HG03378 (cell line): ENCODE measurements around the gene ATP8B4.
"Not testable (repeated sequence)": the region's sequence is repeated elsewhere in the genome, so short reads cannot be mapped to it uniquely, and the experiment has no call there.

Experiments used
- ATAC-seq: cut with Tn5 transposase; IDR thresholded peaks from one replicate; pipeline ENCODE4 v1.9.1; 2021; ENCODE audit warnings: mild to moderate bottlenecking, moderate library complexity; ENCODE audit not compliant: unreplicated experiment

The ATP8B4 gene

DNA sequence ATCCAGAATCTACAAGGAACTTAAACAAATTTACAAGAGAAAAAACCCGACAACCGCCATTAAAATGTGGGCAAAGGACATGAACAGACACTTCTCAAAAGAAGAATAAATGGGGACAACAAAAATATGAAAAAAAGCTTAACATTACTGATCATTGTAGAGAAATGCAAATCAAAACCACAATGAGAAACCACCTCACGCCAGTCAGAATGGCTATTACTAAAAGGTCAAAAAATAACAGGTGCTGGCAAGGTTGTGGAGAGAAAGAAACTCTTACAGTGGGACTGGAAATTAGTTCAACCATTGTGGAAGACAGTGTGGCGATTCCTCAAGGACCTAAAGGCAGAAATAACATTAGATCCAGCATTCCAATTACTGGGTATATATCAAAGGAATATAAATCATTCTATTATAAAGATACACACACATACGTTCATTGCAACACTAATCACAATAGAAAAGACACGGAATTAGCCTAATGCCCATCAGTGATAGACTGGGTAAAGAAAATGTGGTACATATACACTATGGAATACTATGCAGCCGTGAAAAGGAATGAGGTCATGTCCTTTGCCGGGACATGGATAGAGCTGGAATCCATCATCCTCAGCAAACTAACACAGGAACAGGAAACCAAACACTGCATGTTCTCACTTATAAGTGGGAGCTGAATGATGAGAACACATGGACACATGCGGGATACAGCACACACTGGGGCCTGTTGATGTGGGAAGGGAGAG lies 155.8 kb downstream of the ATP8B4 start:
- not testable (repeated sequence) for ATAC-seq

DNA sequence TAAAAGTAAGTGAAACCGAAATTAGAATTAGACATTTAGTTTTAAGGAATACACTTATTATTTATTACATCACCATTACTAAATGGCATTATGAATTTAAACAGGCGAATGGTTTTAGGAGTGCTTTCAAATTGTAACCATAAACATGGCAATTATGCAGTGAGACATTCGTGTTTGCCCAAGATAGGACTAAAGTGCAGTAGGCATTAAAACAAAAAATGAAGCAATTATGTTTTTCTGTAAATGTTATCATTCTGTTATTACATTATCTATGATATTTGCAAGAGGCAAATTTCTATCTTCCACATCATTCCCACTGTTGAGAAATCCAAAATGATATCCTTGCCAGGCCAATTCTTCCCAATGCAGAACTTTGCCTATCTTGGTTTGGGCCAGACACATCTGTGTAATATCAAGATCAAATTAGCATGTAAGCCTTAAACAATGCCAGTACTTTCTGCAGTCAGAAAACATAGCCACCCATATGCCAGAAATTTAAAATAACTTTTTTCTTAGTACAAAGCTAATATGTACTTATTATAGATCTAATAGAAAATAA lies 156.9 kb downstream of the ATP8B4 start:
- ATAC-seq: no peak

DNA sequence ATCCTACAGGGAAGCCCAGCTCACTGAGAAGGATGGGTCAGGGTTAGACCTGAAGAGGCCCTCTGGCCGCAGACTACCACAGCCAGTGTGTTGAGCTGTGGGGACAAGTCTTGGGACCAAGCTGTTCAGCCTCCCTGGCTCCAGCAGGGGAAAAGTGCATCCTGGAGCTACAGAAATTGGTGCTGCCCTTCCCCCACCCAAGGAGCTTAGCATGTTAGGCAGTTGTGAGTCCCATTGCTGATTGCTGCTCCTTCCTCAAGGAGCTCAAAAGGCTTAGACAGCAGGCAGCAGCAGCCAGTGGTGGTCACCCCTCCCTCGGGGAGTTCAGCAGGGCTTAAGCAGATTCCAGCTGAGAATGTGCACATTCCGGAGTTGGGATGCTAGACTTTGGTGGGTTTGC lies 165.6 kb downstream of the ATP8B4 start:
- no peak for ATAC-seq

DNA sequence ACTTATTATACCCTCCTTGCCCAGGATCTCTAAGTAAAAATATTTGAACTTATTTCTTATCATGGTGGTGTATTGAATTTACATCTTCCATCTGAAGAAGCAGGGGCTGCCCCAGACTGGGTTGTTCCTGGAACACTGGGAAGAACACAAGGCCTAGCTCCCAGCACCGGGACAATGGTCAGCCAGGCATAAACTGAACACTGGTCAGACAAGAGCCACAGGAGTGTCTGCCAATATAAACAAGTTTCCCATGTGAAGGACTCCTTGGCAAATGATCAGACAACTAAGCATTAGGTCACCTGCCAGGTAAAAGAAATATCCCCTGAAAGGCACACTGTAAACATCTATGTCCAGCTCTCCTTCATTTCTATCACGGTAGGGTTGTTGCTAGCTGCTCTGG lies 172.4 kb downstream of the ATP8B4 start:
- no peak for ATAC-seq

DNA sequence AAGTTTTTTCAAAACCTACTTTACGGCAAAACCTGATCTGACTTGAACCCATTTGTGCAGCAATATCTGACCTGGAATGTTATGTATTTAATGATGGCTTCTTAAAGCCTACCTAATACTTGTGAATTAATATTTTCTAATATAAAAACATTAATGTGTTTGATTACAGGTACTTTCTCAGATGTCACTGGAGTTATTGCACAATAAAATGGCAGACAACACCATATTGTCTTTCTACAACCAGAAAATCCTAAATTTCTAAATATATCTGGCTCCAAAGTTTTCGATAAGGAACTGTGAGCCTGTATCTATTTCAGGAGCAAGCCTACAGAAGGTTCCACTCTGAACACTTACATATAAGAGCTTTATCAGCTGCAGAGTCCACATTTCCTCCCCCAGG lies 184.5 kb downstream of the ATP8B4 start:
- no peak for ATAC-seq

DNA sequence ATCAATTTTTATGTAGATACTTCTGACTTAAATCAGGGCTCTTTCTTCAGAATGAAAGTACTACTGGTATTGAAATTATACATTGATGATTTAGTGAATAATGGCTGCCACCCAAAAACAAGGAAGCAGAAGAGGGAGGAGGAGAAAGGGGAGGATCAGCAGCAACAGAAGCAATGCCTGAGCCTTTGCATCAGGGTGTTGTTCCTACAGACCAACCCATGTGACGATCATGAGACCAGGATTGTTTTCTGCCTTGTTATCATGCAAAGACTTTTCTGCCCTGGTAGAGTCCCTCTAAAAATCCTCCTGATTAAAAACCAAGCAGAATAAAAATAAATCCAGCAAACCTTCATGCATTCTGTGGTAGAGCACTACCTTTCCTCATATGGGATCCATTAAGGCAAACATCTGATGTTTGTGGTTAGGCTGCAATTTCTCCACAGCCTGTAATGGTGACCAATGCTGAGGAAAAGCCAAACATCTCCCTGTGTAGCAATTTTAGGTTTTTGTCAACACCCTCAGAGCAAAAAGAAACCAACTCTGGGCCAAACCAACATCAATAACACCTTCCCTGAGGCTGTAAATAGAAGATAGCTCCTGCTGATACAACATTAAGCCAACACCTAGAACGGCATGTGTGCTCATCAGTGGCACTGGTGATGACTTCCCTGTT lies 191.7 kb downstream of the ATP8B4 start:
- no peak for ATAC-seq

DNA sequence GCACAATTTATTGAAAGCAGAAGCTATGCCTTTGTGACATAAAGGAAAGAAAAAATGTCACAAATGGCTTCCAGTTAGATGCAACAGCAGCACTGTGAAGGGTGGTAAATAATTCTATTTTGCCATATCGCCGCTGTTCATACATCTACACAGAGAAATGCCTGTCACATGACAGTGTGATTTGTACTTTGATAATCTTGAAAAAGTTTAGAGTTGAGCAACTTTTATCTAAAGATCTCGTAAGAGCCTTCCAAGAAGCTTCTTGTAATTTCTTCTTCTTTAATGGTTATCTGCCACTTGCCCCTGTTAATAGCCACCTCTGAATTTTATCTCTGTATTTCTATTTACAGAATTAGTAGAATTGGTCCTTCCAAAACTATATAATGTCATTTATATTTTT lies 192.3 kb downstream of the ATP8B4 start:
- no peak for ATAC-seq

DNA sequence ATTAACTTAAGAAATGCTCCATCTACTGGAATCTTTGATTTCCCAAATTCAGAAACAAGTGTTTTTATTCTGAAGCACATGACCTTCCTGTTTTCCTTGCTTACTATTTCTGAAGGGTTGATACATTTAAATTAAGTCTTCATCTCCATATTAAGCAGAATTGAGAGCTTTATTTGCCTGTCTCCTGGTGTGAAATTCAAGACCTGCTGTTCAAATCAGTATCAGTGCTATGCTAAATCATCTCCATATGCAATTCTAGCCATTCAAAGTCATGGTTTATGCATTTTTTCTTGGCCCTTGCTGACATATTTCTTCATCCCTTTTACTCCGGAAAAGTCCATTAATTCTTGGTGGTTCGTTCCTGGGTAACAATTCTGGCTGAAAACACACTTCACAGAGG lies 195.4 kb downstream of the ATP8B4 start:
- ATAC-seq: no peak

DNA sequence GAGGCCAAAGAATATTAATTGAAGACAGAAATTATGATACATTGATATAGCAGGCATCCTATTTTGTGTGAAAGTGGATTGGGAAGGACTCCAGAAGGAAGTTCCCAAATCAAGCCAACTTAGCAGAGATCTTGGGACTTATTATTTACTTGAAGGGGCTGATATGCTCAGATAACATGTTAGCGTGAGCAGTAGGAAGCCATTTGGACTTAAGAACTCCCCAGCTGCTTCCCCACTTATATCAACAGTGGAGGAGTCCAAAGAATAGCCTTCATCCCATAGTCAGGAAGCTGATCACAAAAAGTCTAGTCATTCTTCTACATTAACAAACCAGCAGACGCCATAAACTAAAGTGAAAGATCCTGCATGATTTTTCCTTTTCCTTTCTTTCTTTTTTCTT lies 200.0 kb downstream of the ATP8B4 start:
- ATAC-seq: no peak

DNA sequence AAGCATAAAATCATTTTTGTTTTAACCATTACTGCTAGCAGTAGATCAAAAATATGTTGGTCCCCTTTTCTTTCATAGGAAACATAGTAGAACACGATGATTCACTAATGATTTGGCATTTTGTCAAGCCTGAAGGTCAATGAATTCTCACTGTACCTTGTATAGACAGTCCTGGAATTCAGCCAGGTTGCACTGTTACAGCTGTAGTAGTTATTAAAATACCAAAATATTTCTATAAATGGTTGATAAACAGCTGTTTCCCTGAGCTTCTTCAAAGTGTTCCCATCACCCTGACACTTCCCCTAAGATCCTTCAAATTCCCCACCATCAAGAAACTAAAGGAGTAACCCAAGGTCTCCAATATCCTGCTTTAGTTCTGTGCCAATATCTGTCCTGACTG lies 200.9 kb downstream of the ATP8B4 start:
- no peak for ATAC-seq

DNA sequence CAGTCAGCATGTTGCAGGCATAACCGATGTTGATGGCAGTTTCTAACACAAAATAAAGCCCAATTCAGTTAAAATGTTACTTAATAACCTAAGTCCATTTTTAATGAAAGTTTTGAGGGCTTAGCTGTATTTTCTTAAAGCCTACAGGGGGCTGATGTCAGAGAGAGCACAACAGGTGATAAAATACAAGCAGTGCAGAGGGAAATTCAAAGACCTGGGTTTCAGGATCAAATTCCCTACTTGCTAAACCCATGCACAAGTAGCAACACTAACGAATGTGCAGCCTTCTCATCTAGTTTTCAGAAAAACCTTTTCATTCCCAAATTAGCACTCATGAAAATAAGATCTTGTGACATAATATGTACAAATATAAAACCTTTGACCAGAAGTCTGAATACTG lies 202.0 kb downstream of the ATP8B4 start:
- no peak for ATAC-seq

DNA sequence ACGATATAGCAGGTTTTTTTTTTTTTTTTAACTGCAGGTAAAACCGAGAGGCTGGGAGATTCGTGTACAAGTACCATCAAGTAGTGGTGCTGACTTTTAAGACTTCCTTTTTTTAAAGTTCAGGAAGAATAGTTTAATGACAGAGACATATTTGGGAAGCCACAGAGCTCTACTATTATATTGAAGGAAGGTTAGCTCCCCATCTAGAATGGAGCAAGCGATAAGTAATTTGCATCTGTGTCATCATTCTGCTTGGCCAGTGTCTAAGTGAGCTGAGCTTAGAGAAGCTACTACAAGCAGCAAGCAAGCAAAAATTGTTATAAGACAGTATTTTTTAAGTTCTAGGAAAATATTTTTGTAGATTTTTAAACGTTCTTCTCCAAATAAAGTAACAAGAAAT lies 203.2 kb downstream of the ATP8B4 start:
- ATAC-seq: no peak

DNA sequence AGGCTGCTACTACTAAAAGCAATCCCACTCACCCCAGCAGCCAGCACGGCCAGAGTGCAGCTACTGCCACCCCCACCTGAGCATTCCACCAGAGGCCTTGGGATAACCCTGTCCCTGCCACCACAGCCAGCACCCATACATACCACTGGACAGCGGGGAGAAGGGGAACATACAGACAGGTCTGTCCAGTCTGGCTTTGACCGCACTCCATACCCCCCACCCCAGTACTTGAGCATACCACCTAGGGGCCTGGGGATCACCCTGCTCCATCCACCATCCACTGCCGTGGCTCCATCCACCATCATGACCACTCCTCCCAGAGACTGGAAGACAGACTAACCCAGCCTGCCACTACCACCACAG lies 210.1 kb downstream of the ATP8B4 start:
- ATAC-seq: no peak

DNA sequence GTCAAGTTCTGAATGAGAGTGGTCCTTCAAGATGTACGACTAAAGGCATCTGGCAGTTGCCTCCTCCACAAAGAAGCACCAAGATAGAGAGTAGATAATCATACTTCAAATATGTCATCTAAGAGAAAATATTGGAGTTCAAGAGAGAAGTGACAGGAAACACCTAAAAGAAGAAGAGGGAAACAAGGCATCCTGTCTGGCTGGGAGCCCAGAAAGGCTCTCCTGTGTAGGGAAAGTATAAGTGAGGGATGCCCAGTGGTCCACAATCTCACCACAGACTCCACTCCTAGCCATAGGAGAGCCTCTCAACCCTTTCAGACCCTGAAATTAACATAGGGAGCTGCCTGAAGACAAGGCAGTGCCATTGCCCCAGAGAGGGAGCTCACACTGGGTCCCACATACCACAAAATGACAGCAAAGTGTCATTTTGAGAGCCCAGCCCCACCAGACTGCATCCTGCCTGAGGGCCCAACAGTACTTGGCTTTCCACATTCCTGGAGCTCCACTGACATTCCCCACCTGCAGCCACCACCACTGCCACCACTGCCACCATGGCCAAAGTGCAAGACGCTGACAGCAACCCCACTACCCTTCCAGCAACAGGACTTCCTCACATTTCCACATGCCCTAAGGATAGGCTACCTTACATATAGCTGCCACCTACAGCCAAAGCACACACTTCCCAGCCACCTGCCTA lies 210.6 kb downstream of the ATP8B4 start:
- no peak for ATAC-seq

DNA sequence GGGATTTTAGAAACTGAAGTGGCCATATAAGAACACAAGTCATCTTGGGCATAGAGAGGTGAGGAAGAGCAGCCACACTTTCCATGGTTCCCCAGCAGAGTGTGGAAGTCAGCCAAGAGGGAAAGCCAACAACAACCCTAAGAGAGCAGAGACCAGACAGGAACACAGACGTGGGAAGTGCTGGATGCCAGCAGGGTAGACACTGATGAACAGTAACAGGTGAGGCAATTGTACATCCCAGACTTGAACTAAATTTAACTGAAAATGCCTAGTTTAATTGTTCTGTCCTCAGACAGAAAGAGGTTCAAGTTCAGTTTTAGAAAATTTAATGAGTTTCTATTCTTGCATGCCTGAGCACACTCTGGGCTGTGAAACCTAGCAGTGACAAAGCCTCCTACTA lies 212.1 kb downstream of the ATP8B4 start:
- ATAC-seq: no peak

DNA sequence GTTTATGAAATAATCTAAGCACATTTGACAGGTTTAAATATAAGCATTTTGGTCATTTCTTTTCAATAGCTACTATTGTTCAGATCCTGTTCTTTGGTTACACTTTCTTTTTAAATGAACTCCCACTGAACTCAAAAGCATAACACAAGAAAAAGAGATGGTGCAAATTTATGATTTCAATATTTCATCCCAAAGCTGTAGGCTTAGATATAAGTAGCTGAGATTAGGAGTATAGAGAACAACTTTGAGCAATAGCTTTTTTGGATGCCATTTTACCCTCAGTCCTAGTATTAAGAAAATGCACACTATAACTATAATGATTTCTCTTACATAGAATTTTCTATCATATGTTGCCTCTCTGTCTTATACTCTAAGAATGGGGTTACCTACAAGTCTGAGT lies 213.8 kb downstream of the ATP8B4 start:
- no peak for ATAC-seq

DNA sequence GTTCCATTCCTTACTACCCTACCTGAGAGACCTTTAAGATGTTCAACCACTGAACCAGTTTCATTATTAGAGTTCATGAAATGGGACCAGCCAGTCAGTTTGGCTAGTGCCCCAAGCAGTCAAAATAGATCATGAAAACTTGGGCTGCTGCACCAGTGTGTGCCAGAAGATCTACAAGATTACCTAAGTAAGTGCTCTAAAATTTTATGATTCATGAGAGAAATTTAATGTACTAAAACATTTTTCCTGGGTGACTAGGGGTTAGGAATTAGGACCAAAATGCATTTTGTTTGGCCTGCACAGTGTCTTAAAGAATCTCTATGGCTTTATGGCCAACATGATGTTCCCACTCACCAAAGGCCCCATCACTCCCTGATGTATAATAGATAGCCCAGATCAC lies 214.7 kb downstream of the ATP8B4 start:
- ATAC-seq: no peak

DNA sequence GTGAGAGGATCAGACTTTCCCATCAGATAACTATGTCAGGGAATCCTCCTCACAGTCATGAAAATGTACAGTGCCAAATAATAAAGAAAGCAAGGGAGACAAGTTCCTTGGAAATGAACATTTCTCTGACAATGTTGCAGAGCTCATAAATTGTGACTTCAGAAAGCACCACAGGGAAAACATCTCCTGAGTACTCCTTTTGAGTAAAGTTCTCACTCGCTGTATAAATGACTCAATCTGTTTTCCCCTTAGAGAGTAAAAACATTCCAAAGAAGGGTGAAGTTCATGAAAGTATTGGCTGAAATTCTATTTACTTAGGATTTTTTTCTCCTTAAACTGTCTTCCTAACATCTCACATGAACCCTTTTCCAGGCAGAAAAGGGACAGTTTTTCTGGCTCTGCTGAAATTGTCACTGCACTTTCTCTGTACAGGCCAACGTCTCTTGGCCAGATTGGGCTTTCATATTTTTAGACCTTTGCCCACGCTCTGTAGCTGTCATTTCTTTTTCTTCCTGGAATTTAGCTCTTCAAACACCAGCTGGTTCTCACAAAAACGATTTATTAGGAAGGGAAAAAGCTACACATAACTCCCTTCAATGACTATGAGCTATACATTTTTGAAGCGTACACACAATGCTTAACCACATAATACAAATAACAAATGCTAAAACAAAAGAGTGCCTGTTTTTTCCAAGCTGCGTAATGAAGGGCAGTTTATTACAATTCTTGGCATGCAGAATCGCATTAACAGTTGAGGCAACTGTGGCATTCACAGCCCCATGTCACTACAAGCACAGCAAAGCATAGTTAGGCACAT lies 216.1 kb downstream of the ATP8B4 start:
- ATAC-seq: no peak

DNA sequence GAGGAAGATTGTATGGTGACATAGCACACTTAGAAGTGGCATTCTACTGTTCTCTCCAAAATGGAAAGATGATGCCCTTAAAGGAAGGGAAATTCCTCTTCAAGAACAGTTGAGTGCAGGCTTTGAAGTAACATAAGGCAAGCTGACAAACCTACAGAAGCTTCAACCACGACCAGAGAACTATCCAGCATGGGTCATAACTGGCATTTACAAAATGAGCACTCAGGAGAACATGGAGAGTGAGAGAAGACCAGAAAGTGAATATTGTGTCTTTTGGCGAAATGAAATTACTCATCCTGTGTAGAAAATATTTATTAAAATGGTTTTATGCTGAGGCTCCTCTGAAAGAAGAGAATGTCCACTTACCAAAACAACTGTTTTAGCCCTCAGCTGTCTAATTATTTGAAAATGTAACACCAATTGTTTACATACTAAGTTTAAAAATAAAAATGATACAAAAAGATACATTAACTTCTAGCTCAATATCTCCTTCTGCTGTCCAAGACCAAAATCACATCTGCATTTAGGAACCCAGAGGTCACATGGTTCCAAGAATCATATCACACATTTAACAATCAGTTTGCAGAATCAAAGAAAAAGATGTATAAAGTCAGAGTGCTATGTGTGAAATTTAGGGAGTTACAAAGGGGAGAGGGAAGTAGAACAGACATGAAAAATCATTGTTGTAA lies 216.9 kb downstream of the ATP8B4 start:
- ATAC-seq: no peak

DNA sequence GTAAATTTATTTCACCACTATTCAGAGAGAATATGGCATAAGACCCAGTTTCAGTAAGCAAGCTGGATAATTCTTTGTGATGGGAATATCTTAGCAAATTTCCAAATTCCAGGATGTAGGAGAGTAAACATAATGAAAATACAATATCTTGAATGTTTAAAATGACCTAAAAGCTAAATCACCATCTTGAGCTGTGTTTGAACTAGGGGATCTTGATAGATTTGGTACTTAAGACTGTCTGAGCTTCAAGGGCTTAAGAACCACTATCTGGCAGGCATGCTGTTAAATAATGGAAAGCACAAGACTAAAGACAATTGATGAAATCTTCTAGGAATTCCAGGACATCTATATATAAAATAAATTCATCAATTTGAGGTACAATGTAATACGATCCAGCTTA lies 217.7 kb downstream of the ATP8B4 start:
- ATAC-seq: no peak

DNA sequence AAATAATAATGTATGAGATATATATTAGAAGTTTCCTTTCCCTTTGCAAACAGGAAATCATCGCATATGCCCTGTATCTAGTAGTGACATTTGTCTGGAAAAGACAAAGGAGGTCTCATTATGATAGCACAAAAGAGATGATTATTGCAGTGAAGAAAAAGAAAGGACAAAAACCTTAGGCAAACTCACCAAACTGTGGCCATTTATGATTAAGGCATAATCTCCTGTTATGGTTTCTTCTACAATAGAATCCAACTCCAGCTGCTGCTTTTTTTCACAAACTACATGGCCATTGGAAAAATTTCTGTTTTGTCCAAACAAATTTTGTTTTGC lies 218.2 kb downstream of the ATP8B4 start:
- no peak for ATAC-seq
